NK-92 (cell line): Measurements from ENCODE around the gene RGS21.
"Not testable (repeated sequence)": the region's sequence is repeated elsewhere in the genome, so short reads cannot be mapped to it uniquely, and the experiment has no call there.

Source experiments
- DNase-seq: peaks from one replicate; lab custom pipeline; 2025; ENCODE audit not compliant: unreplicated experiment; lab: John Stamatoyannopoulos, UW

Gene RGS21, protein sequence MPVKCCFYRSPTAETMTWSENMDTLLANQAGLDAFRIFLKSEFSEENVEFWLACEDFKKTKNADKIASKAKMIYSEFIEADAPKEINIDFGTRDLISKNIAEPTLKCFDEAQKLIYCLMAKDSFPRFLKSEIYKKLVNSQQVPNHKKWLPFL

GRCh38 chr1:192316942-192317450 is at the start of gene RGS21:
Gene RGS21, plus strand, starts transcription at chr1:192316992. Its CDS starts 26,045 bp downstream, at chr1:192343037.
- DNase-seq, result no peak

DNA sequence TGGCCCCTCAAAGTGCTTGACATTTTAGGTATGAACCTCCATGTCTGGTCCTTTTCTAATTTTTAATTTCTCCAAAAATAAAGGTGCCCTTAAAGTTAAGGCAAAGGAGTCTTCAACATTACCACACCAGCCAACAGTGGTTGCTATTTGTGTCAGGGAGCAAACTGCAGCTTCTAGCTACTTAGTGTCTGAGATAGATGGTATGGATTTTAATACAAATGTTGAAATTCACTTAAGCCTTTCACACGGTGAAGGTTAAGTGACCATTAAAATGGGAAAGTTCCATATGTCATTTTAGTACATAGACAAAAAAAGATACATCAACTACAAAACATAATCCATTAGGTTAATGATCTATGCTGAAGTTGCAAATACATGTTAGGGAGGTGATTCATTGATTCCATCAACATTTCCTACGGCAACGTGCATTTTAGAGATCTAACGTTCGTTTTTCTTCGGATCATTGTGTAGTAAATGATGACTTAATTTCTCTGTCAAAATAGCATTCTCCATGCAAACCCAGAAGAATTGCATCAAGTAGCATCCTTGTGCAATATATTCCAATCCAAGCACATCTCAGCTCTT is 48.2 kb upstream of the RGS21 start:
- no peak for DNase-seq

DNA sequence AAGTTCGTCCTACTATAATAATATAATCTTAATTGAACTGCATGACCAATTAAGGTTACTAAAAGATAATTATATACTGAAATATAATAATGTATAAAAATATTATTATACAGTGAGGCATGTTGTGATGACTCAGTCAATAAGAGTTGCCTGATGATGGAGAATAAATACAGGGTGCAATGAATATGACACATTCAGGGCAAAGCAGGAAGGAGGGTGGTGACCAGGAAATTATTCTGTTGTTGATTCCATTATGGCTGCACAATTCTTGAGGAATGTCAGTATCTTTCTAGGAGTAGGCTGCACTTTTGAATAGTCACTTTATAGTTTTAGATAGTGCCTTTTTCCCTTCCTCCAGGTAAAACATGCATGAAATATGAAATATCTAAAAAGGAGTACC is 46.4 kb upstream of the RGS21 start:
- DNase-seq, result no peak

GRCh38 chr1:192272732-192273131 is 44.1 kb upstream of the RGS21 start:
- no peak for DNase-seq

DNA sequence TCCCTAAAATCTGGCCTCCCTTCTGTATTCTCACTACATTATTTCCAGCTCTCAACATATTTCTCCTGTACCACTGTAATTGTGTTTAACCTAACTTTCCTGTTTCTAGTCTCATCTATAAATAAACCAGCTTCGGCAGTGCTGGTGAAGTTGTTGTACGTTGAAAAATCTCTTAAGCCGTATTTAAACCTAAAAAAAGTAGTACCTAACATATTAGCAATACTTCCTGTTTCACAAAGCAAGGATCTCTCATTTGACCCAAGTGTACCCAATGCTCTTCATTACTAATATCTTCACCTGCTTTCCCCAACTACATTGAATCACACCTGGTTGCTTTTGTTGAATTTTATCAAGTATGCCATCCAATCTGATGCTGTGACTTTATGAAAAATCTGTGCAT is 42.2 kb upstream of the RGS21 start:
- no peak for DNase-seq

DNA sequence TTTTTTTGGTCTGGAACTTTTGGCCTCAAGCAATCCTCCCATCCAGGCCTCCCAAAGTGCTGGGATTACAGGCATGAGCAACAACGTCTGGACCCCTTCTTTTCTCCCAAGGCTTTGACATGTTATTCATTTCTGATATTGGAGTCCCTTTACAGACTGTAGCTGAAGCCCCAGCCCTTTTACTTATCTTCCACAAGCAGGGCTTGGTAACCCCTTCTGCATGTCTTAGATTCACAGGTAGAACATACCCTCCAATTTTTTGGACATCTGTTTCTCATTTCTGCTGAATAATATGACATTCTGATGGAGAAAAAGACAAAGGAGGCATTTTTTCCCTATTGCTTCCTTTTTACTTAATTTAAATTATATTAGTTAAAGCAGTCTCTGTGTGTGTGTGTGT is 39.2 kb upstream of the RGS21 start:
- DNase-seq, result no peak

GRCh38 chr1:192284927-192285326 is 31.9 kb upstream of the RGS21 start:
- no peak for DNase-seq

GRCh38 chr1:192303029-192303428 is 13.8 kb upstream of the RGS21 start:
- no peak for DNase-seq

GRCh38 chr1:192308314-192308713 is 8.5 kb upstream of the RGS21 start:
- not testable (repeated sequence) for DNase-seq

DNA sequence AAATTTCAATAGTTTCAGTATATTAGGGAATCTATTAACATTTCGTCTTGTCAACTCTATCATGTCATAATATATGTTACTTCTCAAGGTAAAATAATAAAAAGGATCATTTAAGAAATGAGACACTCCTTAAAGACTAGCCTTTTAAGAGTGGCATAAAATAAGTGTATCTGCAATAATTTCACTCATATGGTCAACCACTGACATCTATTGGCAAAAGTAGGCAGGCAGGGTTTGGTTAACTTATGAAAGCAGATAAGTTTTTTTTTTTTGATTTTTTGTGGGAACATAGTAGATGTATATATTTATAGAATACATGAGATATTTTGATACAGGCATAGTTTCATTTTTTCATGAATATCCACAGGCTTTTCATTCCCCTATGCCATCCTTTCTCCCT is 5.5 kb upstream of the RGS21 start:
- no peak for DNase-seq

GRCh38 chr1:192327997-192328396 is 11.2 kb downstream of the RGS21 start:
- no peak for DNase-seq

GRCh38 chr1:192342842-192343241 is 26.1 kb downstream of the RGS21 start:
- DNase-seq, result no peak

DNA sequence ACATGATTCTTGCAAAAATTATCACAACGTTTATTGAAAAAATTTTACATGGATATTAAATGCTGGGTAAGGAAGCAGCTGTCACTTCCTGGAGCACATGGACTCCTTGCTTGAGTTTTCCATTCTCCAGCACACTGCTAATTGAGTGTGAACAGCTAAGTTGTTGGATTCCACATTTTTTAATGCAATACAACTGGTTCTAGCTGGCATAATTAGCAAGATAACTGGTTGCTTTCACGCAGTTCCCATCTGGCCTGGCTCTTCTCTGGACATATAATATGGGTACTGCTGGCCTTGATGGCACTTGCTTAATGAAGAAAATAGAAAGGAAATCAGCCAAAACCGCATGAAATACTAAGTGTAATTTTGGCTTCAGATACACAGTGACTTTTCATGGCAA is 26.6 kb downstream of the RGS21 start:
- DNase-seq, result no peak

DNA sequence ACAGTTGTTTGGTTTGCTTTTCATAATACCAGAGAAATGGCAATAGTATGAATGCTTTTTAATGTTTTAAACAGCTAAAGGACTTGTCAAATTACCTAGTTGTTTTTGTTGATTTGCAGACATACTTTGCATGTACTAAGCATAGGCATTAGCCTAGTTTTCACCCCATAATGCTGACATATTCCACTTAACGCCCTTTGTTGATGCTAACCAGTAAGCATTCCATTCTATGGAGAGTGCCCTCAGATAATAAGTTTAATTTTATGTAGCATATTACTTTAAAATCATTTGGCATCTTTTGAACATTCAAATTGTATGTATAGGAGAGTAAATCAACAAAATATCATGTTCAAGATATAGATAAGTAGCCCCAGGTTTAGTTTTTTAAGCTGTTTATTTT is 32.5 kb downstream of the RGS21 start:
- DNase-seq, result no peak

DNA sequence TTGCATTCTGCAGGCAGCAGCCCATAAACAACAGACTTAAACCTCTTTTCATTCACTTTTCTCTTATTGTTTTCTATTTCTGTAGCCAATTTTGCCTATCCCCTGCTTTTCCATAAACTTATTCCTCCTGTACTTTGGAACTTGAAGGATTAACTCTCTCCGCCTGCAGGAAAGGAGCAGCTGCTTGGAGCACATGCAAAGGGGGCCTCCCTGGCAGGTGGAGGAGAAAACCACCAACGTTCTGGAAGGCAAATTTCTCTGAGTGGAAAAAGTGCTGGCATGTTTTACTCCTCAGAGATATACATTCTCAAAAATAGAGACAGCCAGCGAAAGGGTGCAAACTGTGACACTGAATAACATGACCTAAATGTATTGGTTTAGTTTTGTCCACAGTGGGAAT is 33.6 kb downstream of the RGS21 start:
- DNase-seq, result no peak

- no peak for DNase-seq
Measured at GRCh38 chr1:192351550-192351949, 34.8 kb downstream of the RGS21 start.

- no peak for DNase-seq
Measured at GRCh38 chr1:192357924-192358323, 41.1 kb downstream of the RGS21 start.

- DNase-seq, result no peak
Measured at GRCh38 chr1:192358402-192358801, 41.6 kb downstream of the RGS21 start.

DNA sequence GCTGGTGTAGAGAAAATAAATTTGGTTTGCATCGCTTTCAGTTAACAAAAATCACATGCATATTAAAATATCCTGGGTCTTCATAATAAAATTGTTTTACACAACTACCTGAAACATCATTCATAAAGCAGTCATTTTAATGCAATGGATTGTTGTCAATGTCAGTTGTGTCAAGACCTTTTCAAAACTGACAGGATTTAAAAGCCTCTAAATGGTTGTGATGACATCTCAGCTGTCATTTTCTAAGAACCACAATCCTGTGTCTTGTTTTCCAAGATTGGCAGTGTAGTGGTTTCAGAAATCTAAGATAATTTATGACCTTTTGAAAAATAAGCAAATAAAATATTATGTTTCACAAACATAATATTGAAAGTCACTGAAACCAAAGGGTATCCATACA is 42.0 kb downstream of the RGS21 start:
- DNase-seq, result no peak

DNA sequence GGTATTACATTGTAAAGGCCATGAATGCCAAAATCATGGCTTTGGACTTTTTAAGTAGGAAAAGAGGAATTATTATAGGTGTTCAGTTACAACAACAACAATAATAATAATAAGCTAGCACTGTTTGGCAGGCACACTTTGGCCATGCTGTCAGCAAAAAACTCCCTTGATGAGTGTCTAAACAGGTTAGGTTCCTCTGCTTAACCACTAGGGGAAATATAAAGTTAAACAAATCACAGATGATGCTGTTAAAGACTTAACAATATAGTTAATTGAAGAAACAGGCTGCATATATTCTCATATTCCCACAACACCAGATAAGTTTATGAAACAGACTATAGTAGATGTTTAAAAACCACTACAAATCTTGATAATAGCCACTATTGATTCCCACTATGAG is 46.4 kb downstream of the RGS21 start:
- DNase-seq, result no peak

- no peak for DNase-seq
Measured at GRCh38 chr1:192367436-192367835, 50.6 kb downstream of the RGS21 start.

DNA sequence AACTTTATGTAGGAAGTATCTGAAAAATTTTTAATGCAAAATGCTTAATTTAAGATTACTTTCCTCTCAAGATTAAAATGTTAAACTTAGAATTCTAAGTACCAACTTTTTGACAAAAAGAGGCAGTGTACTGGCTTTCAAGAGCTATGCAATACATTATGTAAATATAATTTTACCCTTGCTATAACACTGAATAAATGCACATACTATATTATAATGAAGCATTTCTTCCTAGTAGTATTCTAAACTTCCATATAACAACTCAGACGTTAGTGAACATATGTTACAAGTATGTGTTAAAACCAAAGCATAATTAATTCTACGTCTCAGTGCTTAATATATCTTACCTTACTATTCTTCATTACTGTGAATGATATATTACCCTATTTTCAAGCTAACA is 58.5 kb downstream of the RGS21 start:
- no peak for DNase-seq

DNA sequence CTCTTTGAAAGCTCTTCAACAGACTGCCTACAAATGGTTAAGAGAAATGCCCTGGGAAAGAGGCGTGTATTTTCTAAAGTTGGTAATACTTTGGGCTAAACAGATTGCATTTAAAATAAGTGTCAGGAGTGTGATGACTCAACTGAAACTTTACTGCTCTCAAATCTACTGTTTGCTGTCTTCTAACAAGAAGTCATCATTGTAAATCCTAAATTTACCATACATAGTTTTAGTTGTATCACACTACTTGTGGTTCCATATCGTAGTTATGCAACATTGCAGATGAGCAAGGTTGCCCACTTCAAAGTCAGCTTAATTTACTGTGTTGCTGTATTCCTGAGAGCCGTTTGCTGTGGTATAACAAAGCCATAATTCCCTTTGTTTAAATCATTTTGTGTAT is 59.6 kb downstream of the RGS21 start:
- no peak for DNase-seq
